HEK293 (cell line): ENCODE results near the gene TMEM131L.
A peak's percentile ranks its signal among the peaks of the same experiment; 100 is the strongest.

Experiments
- CTCF ChIA-PET: fragments of 350-600 bp; formaldehyde crosslinking; extraction: SDS; loops from one replicate; lab custom pipeline; 2021; ENCODE audit warnings: antibody characterized with exemption; lab: Yijun Ruan, JAX
- POLR2A ChIA-PET: fragments of 300-600 bp; formaldehyde crosslinking; extraction: SDS; loops from one replicate; lab custom pipeline; 2020; ENCODE audit warnings: antibody characterized with exemption, inconsistent platforms; lab: Yijun Ruan, JAX
- H3K27ac ChIP-seq: fragments of 200-500 bp; sonication (Bioruptor generic); 2 replicates; pipeline ENCODE4 v1.5.1; 2014; ENCODE audit warnings: low read depth, low read length, control low read depth, inconsistent platforms; ENCODE audit errors: extremely low read depth
- H3K36me3 ChIP-seq, 2 experiments: fragments of 200-500 bp in 1 of 2; sonication (Bioruptor generic) in 1 of 2; 1 replicate in 1 of 2; 2 replicates in 1 of 2; pipeline ENCODE4 v1.5.1; 2014 to 2017; ENCODE audit warnings: inconsistent platforms in 2 of 2, low read length in 2 of 2; ENCODE audit not compliant: control insufficient read depth in 2 of 2, insufficient read depth in 1 of 2
- H3K4me1 ChIP-seq: fragments of 200-500 bp; sonication (Bioruptor generic); 2 replicates; pipeline ENCODE4 v1.5.1; 2014; ENCODE audit warnings: mild to moderate bottlenecking, low read length, inconsistent platforms; ENCODE audit not compliant: control insufficient read depth, insufficient read depth
- H3K4me3 ChIP-seq: 2 replicates; pipeline ENCODE4 v1.5.1; 2011; ENCODE audit warnings: low read depth, mild to moderate bottlenecking, control low read depth, low read length, moderate library complexity
- H3K9me3 ChIP-seq: fragments of 200-500 bp; sonication (Bioruptor generic); 2 replicates; pipeline ENCODE4 v1.5.1; 2014; ENCODE audit warnings: low read depth, low read length, inconsistent platforms; ENCODE audit not compliant: control insufficient read depth, insufficient read depth
- BCL11B ChIP-seq: fragments of 450-650 bp; formaldehyde crosslinking; IDR thresholded peaks from 2 replicates; pipeline ENCODE4 v1.5.1; 2016; ENCODE audit warnings: low read depth, missing biosample characterization, missing genetic modification characterization
- KLF16 ChIP-seq: fragments of 450-650 bp; formaldehyde crosslinking; IDR thresholded peaks from 2 replicates; pipeline ENCODE4 v1.5.1; 2017; ENCODE audit warnings: missing biosample characterization, missing genetic modification characterization
- MEIS1 ChIP-seq: sonication (generic); formaldehyde crosslinking; IDR thresholded peaks from 2 replicates; pipeline ENCODE4 v1.8.1; 2022; ENCODE audit warnings: missing genetic modification reagents, mild to moderate bottlenecking, borderline replicate concordance
- RBAK ChIP-seq: fragments of 450-650 bp; formaldehyde crosslinking; IDR thresholded peaks from 2 replicates; pipeline ENCODE4 v1.5.1; 2016; ENCODE audit warnings: missing biosample characterization, missing genetic modification characterization
- REST ChIP-seq: fragments of 450-650 bp; formaldehyde crosslinking; IDR thresholded peaks from 2 replicates; pipeline ENCODE4 v1.5.1; 2016; ENCODE audit warnings: missing biosample characterization, missing genetic modification characterization
- SETDB1 ChIP-seq: IDR thresholded peaks from one replicate; pipeline ENCODE4 v1.6.1; 2017; ENCODE audit warnings: mild to moderate bottlenecking, low read length, moderate library complexity, mixed read lengths; ENCODE audit not compliant: insufficient read length
- ZBTB17 ChIP-seq: fragments of 450-650 bp; formaldehyde crosslinking; IDR thresholded peaks from 2 replicates; pipeline ENCODE4 v1.5.1; 2016; ENCODE audit warnings: missing biosample characterization, missing genetic modification characterization
- ZFP41 ChIP-seq: fragments of 450-650 bp; formaldehyde crosslinking; IDR thresholded peaks from 2 replicates; pipeline ENCODE4 v1.5.1; 2016; ENCODE audit warnings: missing biosample characterization, missing genetic modification characterization, borderline replicate concordance
- ZFP69B ChIP-seq: fragments of 450-650 bp; formaldehyde crosslinking; IDR thresholded peaks from 2 replicates; pipeline ENCODE4 v1.5.1; 2016; ENCODE audit warnings: missing biosample characterization, missing genetic modification characterization
- ZNF10 ChIP-seq: fragments of 450-650 bp; formaldehyde crosslinking; IDR thresholded peaks from 2 replicates; pipeline ENCODE4 v1.5.1; 2017; ENCODE audit warnings: missing biosample characterization, missing genetic modification characterization
- ZNF121 ChIP-seq: fragments of 450-650 bp; formaldehyde crosslinking; IDR thresholded peaks from 2 replicates; pipeline ENCODE4 v1.5.1; 2016; ENCODE audit warnings: missing biosample characterization, missing genetic modification characterization
- ZNF133 ChIP-seq: fragments of 450-650 bp; formaldehyde crosslinking; IDR thresholded peaks from 2 replicates; pipeline ENCODE4 v1.5.1; 2016; ENCODE audit warnings: missing biosample characterization, missing genetic modification characterization
- ZNF221 ChIP-seq: fragments of 450-650 bp; formaldehyde crosslinking; IDR thresholded peaks from 2 replicates; pipeline ENCODE4 v1.5.1; 2017; ENCODE audit warnings: missing biosample characterization, missing genetic modification characterization, borderline replicate concordance
- ZNF302 ChIP-seq: fragments of 450-650 bp; formaldehyde crosslinking; IDR thresholded peaks from 2 replicates; pipeline ENCODE4 v1.5.1; 2016; ENCODE audit warnings: missing biosample characterization, missing genetic modification characterization, low read depth
- ZNF311 ChIP-seq: fragments of 450-650 bp; formaldehyde crosslinking; IDR thresholded peaks from 2 replicates; pipeline ENCODE4 v1.5.1; 2017; ENCODE audit warnings: missing biosample characterization, missing genetic modification characterization, borderline replicate concordance
- ZNF335 ChIP-seq: fragments of 450-650 bp; formaldehyde crosslinking; conservative IDR thresholded peaks from 2 replicates; pipeline ENCODE4 v1.5.1; 2016; ENCODE audit warnings: missing biosample characterization, missing genetic modification characterization
- ZNF354C ChIP-seq: fragments of 450-650 bp; formaldehyde crosslinking; IDR thresholded peaks from 2 replicates; pipeline ENCODE4 v1.5.1; 2016; ENCODE audit warnings: missing biosample characterization, missing genetic modification characterization, low read depth, borderline replicate concordance
- ZNF404 ChIP-seq: fragments of 450-650 bp; formaldehyde crosslinking; IDR thresholded peaks from 2 replicates; pipeline ENCODE4 v1.5.1; 2017; ENCODE audit warnings: missing biosample characterization, missing genetic modification characterization
- ZNF513 ChIP-seq: fragments of 450-650 bp; IDR thresholded peaks from 2 replicates; pipeline ENCODE4 v1.5.1; 2018; ENCODE audit warnings: missing biosample characterization, missing genetic modification characterization
- ZNF600 ChIP-seq: fragments of 450-650 bp; formaldehyde crosslinking; IDR thresholded peaks from 2 replicates; pipeline ENCODE4 v1.5.1; 2016; ENCODE audit warnings: missing biosample characterization, missing genetic modification characterization
- ZNF610 ChIP-seq: fragments of 450-650 bp; formaldehyde crosslinking; IDR thresholded peaks from 2 replicates; pipeline ENCODE4 v1.5.1; 2016; ENCODE audit warnings: missing biosample characterization, missing genetic modification characterization, borderline replicate concordance
- ZNF654 ChIP-seq: fragments of 450-650 bp; formaldehyde crosslinking; IDR thresholded peaks from 2 replicates; pipeline ENCODE4 v1.5.1; 2016; ENCODE audit warnings: low read depth, missing biosample characterization, missing genetic modification characterization
- ZNF837 ChIP-seq: fragments of 450-650 bp; formaldehyde crosslinking; IDR thresholded peaks from 2 replicates; pipeline ENCODE4 v1.5.1; 2016; ENCODE audit warnings: missing biosample characterization, missing genetic modification characterization
- TF ChIP-seq, protein P1 (sequence below): fragments of 450-650 bp; formaldehyde crosslinking; IDR thresholded peaks from 2 replicates; pipeline ENCODE4 v1.5.1; 2017; ENCODE audit warnings: missing biosample characterization, missing genetic modification characterization
- TF ChIP-seq, protein P2 (sequence below): fragments of 450-650 bp; formaldehyde crosslinking; conservative IDR thresholded peaks from 2 replicates; pipeline ENCODE4 v1.5.1; 2016; ENCODE audit warnings: low read depth, missing biosample characterization, missing genetic modification characterization

The TMEM131L gene

DNA sequence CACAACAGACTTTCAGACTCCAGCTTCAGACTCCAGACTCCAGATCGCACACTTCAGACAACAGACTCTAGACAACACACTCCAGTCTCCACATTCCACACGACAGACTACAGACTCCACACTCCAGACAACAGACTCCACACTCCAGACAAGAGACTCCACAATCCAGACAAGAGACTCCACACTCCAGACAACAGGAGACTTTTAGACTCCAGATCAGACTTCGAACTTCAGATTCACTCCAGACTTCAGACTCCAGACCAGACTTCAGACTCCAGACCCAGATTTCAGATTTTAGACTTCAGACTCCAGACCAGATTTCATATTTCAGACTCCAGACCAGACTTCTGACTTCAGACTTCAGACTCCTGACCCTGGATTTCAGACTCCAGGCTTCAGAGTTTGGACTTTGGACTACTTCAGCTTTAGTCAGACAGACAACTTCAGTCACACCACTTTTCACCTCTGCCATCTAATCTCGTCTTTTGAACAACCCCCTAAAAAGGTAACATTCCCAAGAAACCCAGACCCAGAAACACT, 188.9 kb downstream of the TMEM131L start:
- Histone ChIP-seq H3K4me3 (no peak overlapping the region), H3K4me1 (no peaks in the 10 kb centered on the region), H3K9me3 (no peaks in the 10 kb centered on the region), H3K27ac (no peak overlapping the region), H3K36me3 (no peaks in the 10 kb centered on the region)
- CTCF ChIA-PET = no interaction called here
- POLR2A ChIA-PET = no interaction called here
- TF ChIP-seq ZNF837 (tag by site-specific recombination) (no peak), ZBTB17 (tag by site-specific recombination) (peak; percentile 17; the same call in 1 of the 2 replicates), ZFP69B (tag by site-specific recombination) (no peak), ZNF10 (no peak), ZNF335 (tag by site-specific recombination) (no peak), SETDB1 (peak; percentile 51), MEIS1 (no peak), ZNF121 (tag by site-specific recombination) (no peak), REST (tag by site-specific recombination) (no peak), ZNF654 (tag by site-specific recombination) (no peak), ZNF311 (tag by site-specific recombination) (no peak), ZNF302 (tag by site-specific recombination) (no peak), ZNF513 (tag by site-specific recombination) (no peak), ZNF354C (no peak), ZNF221 (tag by site-specific recombination) (no peak), ZNF133 (no peak), ZNF600 (tag by site-specific recombination) (peak; percentile 57; the same call in 1 of the 2 replicates), ZFP41 (tag by site-specific recombination) (no peak), ZNF404 (tag by site-specific recombination) (no peak), KLF16 (tag by site-specific recombination) (no peak), BCL11B (no peak), ZNF610 (tag by site-specific recombination) (no peak), RBAK (tag by site-specific recombination) (no peak)
- TF ChIP-seq, protein P1, sequence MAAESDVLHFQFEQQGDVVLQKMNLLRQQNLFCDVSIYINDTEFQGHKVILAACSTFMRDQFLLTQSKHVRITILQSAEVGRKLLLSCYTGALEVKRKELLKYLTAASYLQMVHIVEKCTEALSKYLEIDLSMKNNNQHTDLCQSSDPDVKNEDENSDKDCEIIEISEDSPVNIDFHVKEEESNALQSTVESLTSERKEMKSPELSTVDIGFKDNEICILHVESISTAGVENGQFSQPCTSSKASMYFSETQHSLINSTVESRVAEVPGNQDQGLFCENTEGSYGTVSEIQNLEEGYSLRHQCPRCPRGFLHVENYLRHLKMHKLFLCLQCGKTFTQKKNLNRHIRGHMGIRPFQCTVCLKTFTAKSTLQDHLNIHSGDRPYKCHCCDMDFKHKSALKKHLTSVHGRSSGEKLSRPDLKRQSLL (tag by site-specific recombination) = no peak
- TF ChIP-seq, protein P2, sequence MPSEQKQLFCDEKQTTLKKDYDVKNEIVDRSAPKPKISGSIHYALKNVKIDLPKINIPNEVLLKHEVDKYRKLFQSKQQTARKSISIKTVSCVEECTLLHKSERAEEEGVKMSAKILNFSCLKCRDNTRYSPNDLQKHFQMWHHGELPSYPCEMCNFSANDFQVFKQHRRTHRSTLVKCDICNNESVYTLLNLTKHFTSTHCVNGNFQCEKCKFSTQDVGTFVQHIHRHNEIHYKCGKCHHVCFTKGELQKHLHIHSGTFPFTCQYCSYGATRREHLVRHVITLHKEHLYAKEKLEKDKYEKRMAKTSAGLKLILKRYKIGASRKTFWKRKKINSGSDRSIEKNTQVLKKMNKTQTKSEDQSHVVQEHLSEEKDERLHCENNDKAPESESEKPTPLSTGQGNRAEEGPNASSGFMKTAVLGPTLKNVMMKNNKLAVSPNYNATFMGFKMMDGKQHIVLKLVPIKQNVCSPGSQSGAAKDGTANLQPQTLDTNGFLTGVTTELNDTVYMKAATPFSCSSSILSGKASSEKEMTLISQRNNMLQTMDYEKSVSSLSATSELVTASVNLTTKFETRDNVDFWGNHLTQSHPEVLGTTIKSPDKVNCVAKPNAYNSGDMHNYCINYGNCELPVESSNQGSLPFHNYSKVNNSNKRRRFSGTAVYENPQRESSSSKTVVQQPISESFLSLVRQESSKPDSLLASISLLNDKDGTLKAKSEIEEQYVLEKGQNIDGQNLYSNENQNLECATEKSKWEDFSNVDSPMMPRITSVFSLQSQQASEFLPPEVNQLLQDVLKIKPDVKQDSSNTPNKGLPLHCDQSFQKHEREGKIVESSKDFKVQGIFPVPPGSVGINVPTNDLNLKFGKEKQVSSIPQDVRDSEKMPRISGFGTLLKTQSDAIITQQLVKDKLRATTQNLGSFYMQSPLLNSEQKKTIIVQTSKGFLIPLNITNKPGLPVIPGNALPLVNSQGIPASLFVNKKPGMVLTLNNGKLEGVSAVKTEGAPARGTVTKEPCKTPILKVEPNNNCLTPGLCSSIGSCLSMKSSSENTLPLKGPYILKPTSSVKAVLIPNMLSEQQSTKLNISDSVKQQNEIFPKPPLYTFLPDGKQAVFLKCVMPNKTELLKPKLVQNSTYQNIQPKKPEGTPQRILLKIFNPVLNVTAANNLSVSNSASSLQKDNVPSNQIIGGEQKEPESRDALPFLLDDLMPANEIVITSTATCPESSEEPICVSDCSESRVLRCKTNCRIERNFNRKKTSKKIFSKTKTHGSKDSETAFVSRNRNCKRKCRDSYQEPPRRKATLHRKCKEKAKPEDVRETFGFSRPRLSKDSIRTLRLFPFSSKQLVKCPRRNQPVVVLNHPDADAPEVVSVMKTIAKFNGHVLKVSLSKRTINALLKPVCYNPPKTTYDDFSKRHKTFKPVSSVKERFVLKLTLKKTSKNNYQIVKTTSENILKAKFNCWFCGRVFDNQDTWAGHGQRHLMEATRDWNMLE (tag by site-specific recombination) = no peak
